IMR-90 (cell line): Measurements from ENCODE around the gene SHISA4. TPM values are rescaled to one million over a fixed set of nuclear protein-coding genes. Genes with fewer than 3 reads are reported as not detected.

Source experiments
- ATAC-seq: fragments of 200-7000 bp; cut with Tn5 transposase; 2 replicates; pipeline ENCODE4 v1.9.1; 2020; ENCODE audit warnings: low read depth, mild to moderate bottlenecking, moderate library complexity
- BruUV-seq: library from RNA; stranded (reverse); fragments of 400-500 nt; replicated peaks from 2 replicates; lab custom pipeline; 2021; lab: Mats Ljungman, UMichigan
- CTCF ChIA-PET: fragments of 300-600 bp; formaldehyde crosslinking; extraction: SDS; loops from one replicate; lab custom pipeline; 2021; ENCODE audit warnings: antibody characterized with exemption; lab: Yijun Ruan, JAX
- POLR2A ChIA-PET: fragments of 300-600 bp; sonication (Branson Sonifier 250); formaldehyde crosslinking; loops from one replicate; lab custom pipeline; 2022; ENCODE audit warnings: antibody characterized with exemption; ENCODE audit not compliant: unreplicated experiment; lab: Charles Lee
- DNase-seq: peaks from one replicate; pipeline ENCODE4 v3.0.0; 2013
- H2AFZ ChIP-seq: replicated peaks from 2 replicates; pipeline ENCODE3; 2013; ENCODE audit warnings: low read length, mild to moderate bottlenecking; ENCODE audit not compliant: poor library complexity
- H2AK5ac ChIP-seq: 2 replicates; pipeline ENCODE4 v1.6.1; 2013; ENCODE audit warnings: low read depth, low read length, inconsistent platforms
- H2AK9ac ChIP-seq: replicated peaks from 2 replicates; pipeline ENCODE3; 2013; ENCODE audit warnings: mild to moderate bottlenecking, low read depth, low read length, moderate library complexity; ENCODE audit not compliant: poor library complexity
- H2BK120ac ChIP-seq: 2 replicates; pipeline ENCODE4 v1.6.1; 2013; ENCODE audit warnings: low read depth, low read length, inconsistent platforms
- H2BK15ac ChIP-seq: 3 replicates; pipeline ENCODE4 v1.6.1; 2013; ENCODE audit warnings: low read depth, low read length, inconsistent platforms
- H2BK20ac ChIP-seq: 2 replicates; pipeline ENCODE4 v1.6.1; 2013; ENCODE audit warnings: low read depth, mild to moderate bottlenecking, inconsistent platforms, low read length, moderate library complexity
- H2BK5ac ChIP-seq: 2 replicates; pipeline ENCODE4 v1.6.1; 2013; ENCODE audit warnings: mild to moderate bottlenecking, low read depth, low read length, inconsistent platforms; ENCODE audit not compliant: poor library complexity, severe bottlenecking
- H3K14ac ChIP-seq: replicated peaks from 2 replicates; pipeline ENCODE4 v1.6.1; 2013; ENCODE audit warnings: low read depth, low read length, inconsistent platforms
- H3K18ac ChIP-seq: 2 replicates; pipeline ENCODE4 v1.6.1; 2013; ENCODE audit warnings: low read depth, low read length, control low read depth
- H3K23ac ChIP-seq: 2 replicates; pipeline ENCODE4 v1.6.1; 2013; ENCODE audit warnings: low read depth, low read length, inconsistent platforms
- H3K27ac ChIP-seq: 2 replicates; pipeline ENCODE4 v1.5.1; 2013; ENCODE audit warnings: mild to moderate bottlenecking, control low read depth, low read length; ENCODE audit not compliant: insufficient read depth
- H3K27me3 ChIP-seq: 2 replicates; pipeline ENCODE4 v1.6.1; 2013; ENCODE audit warnings: low read length; ENCODE audit not compliant: control insufficient read depth, insufficient read depth
- H3K36me3 ChIP-seq: 2 replicates; pipeline ENCODE4 v1.6.1; 2013; ENCODE audit warnings: low read length, mixed read lengths; ENCODE audit not compliant: control insufficient read depth, insufficient read depth
- H3K4ac ChIP-seq: 2 replicates; pipeline ENCODE4 v1.6.1; 2013; ENCODE audit warnings: low read depth, low read length, inconsistent platforms
- H3K4me1 ChIP-seq: 2 replicates; pipeline ENCODE4 v1.6.1; 2013; ENCODE audit warnings: low read length, mixed read lengths; ENCODE audit not compliant: control insufficient read depth, insufficient read depth
- H3K4me2 ChIP-seq: 2 replicates; pipeline ENCODE4 v1.6.1; 2013; ENCODE audit warnings: low read depth, mild to moderate bottlenecking, control low read depth, low read length, moderate library complexity
- H3K4me3 ChIP-seq: 2 replicates; pipeline ENCODE4 v1.5.1; 2013; ENCODE audit warnings: low read depth, mild to moderate bottlenecking, control low read depth, low read length, moderate library complexity; ENCODE audit not compliant: insufficient read depth
- H3K56ac ChIP-seq: 2 replicates; pipeline ENCODE4 v1.6.1; 2013; ENCODE audit warnings: low read length, inconsistent platforms; ENCODE audit not compliant: insufficient read depth; ENCODE audit errors: extremely low read depth
- H3K79me1 ChIP-seq, 2 experiments: 2 replicates each; pipeline ENCODE4 v1.6.1; 2013; ENCODE audit warnings: low read length in 2 of 2, inconsistent platforms in 1 of 2, low read depth in 1 of 2
- H3K9ac ChIP-seq: 2 replicates; pipeline ENCODE4 v1.6.1; 2013; ENCODE audit warnings: low read depth, low read length, control low read depth
- H3K9me1 ChIP-seq: 2 replicates; pipeline ENCODE4 v1.6.1; 2013; ENCODE audit warnings: low read length, inconsistent platforms; ENCODE audit not compliant: insufficient read depth
- H3K9me3 ChIP-seq: 2 replicates; pipeline ENCODE4 v1.6.1; 2013; ENCODE audit warnings: low read length; ENCODE audit not compliant: control insufficient read depth, insufficient read depth
- H4K20me1 ChIP-seq: 2 replicates; pipeline ENCODE4 v1.6.1; 2013; ENCODE audit warnings: low read length, inconsistent platforms; ENCODE audit not compliant: insufficient read depth
- H4K5ac ChIP-seq: 2 replicates; pipeline ENCODE4 v1.6.1; 2013; ENCODE audit warnings: mild to moderate bottlenecking, low read depth, low read length, control low read depth
- H4K8ac ChIP-seq, 2 experiments: 2 replicates each; pipeline ENCODE4 v1.6.1; 2013; ENCODE audit warnings: low read depth in 2 of 2, low read length in 2 of 2, control low read depth in 1 of 2, inconsistent platforms in 1 of 2
- H4K91ac ChIP-seq: 2 replicates; pipeline ENCODE4 v1.6.1; 2013; ENCODE audit warnings: low read depth, low read length, inconsistent platforms; ENCODE audit not compliant: insufficient read depth
- CEBPB ChIP-seq: IDR thresholded peaks from 2 replicates; pipeline ENCODE4 v1.6.1; 2012; ENCODE audit warnings: low read depth, low read length, improper control_type of control experiment
- MAFK ChIP-seq: IDR thresholded peaks from 2 replicates; pipeline ENCODE4 v1.6.1; 2012; ENCODE audit warnings: low read depth, low read length, improper control_type of control experiment
- POLR2A ChIP-seq: IDR thresholded peaks from 2 replicates; pipeline ENCODE4 v1.6.1; 2012; ENCODE audit warnings: mild to moderate bottlenecking, low read depth, low read length
- WGBS, 2 experiments: methylation state at CpG; one replicate each; pipeline versions ENCODE4 v1.1.5 to v1.1.7; 2013; ENCODE audit warnings: missing lambda C conversion rate in 2 of 2; ENCODE audit not compliant: insufficient read length in 1 of 2; ENCODE audit errors: extremely low coverage in 2 of 2; 5-methylcytosine and 5-hydroxymethylcytosine counted together
- dilution Hi-C: fragments of 300-500 bp; cut with HindIII; formaldehyde crosslinking; loops from one replicate; pipeline ENCODE4 v1.14.3; 2018; ENCODE audit warnings: low sequenced_read_pairs; ENCODE audit not compliant: unreplicated experiment
- in situ Hi-C: fragments of 300-500 bp; cut with MboI; formaldehyde crosslinking; loops from 3 replicates; pipeline ENCODE4 v1.14.3; 2019; ENCODE audit warnings: low sequenced_read_pairs, inconsistent platforms, mixed read lengths
- intact Hi-C: fragments of 100-400 bp; cut with micrococcal nuclease; formaldehyde crosslinking; loops from 2 replicates; pipeline ENCODE4 v1.10.0; 2022
- polyA plus RNA-seq, 3 experiments: library from polyadenylated mRNA; depleted of rRNA; stranded (reverse); fragments of >200 nt; gene quantifications; 2 replicates each; pipeline ENCODE4 v1.2.3, GENCODE V29; 2012; ENCODE audit warnings: low replicate concordance in 1 of 3
- total RNA-seq: library from RNA; depleted of rRNA; stranded (reverse); fragments of >200 nt; gene quantifications from 2 replicates; pipeline ENCODE4 v1.2.3, GENCODE V29; 2012

SHISA4 gene
- total and polyA plus RNA-seq, 2 of the 4 experiments (the other 2 are of a cell fraction): 10.0 to 34.8 TPM

DNA sequence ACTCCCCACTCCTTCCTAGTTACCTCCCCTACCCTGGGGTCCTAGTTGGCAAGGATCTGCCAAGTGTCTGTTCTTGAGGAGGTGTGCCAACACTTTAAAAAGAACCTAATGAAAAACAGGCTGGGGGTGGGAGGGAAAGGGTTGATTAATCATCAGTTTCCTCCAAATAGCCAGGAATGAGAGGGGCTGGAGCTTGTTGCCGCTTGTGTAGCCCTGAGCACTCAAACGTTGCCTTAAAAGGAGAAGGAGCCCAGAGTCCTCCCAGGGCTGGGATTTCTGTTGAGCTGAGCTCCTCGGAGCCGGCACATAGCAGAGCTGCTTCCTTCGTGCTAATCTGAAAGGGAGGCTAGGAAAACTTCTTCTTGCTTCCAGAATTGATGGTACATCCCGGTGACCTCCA, 15.9 kb downstream of the SHISA4 start:
- H3K4me3 ChIP-seq: no peak overlapping the region
- dilution Hi-C loops (no loop called here), intact Hi-C loops (no loop called here), in situ Hi-C loops (no loop called here)
- H2BK120ac ChIP-seq: peak overlapping the region; percentile 100
- ChIA-PET CTCF (interaction anchor here (1.1 kb wide), 1 partner anchor 40 kb away, joined by 4 read pairs; no protein-coding TSS in a partner anchor), POLR2A (interaction anchor here (0.9 to 3.6 kb wide), 3 partner anchors 12 to 45 kb away, joined by 5 to 24 read pairs (median 8); partner anchors contain the start of gene LMOD1)
- H4K20me1 ChIP-seq: no peaks in the 10 kb centered on the region
- H3K9me3 ChIP-seq: no peaks in the 10 kb centered on the region
- peak overlapping the region; percentile 100 for H2BK5ac ChIP-seq
- peak; percentile 92 for ATAC-seq
- BruUV-seq: no TSS peak
- peak overlapping the region; percentile 100 for H3K14ac ChIP-seq
- peak overlapping the region; percentile 32 for H3K4me2 ChIP-seq
- H3K27ac ChIP-seq: peak overlapping the region; percentile 97
- H3K36me3 ChIP-seq: peaks cover 19% of the 10 kb centered on the region
- peak overlapping the region; percentile 100 for H4K91ac ChIP-seq
- peaks cover 13 to 73% of the 10 kb centered on the region in 2 experiments for H3K79me1 ChIP-seq
- peak overlapping the region; percentile 100 for H2AK5ac ChIP-seq
- TF ChIP-seq MAFK (0 out of 2 replicates have a peak, but pooled peaks have one; percentile 6), CEBPB (no peak), POLR2A (peak; percentile 62; the same call in 1 of the 2 replicates)
- peaks cover 31% of the 10 kb centered on the region for H3K4me1 ChIP-seq
- peak overlapping the region; percentile 100 for H2BK20ac ChIP-seq
- H3K27me3 ChIP-seq: no peaks in the 10 kb centered on the region
- H2AK9ac ChIP-seq: peak overlapping the region; percentile 100
- peaks cover 44% of the 10 kb centered on the region for H3K9me1 ChIP-seq
- H2AFZ ChIP-seq: peak overlapping the region; percentile 79
- no CpG with 5 or more reads among the region's 6 CpGs for WGBS, 2 experiments
- peak overlapping the region; percentile 99 for H3K56ac ChIP-seq
- peak; percentile 94 for DNase-seq
- peak overlapping the region; percentile 99 to 100 for H4K8ac ChIP-seq
- peak overlapping the region; percentile 98 for H3K18ac ChIP-seq
- H3K23ac ChIP-seq: peak overlapping the region; percentile 100
- peak overlapping the region; percentile 100 for H3K4ac ChIP-seq
- peak overlapping the region; percentile 89 for H3K9ac ChIP-seq
- H2BK15ac ChIP-seq: peak overlapping the region; percentile 100
- H4K5ac ChIP-seq: peak overlapping the region; percentile 99
